ENCODE data around the gene TYW3. TPM values are rescaled to one million over a fixed set of nuclear protein-coding genes. Genes with fewer than 3 reads are reported as not detected.

Gene TYW3
- polyA plus RNA-seq, 1 experiment = 34.4 TPM

DNA sequence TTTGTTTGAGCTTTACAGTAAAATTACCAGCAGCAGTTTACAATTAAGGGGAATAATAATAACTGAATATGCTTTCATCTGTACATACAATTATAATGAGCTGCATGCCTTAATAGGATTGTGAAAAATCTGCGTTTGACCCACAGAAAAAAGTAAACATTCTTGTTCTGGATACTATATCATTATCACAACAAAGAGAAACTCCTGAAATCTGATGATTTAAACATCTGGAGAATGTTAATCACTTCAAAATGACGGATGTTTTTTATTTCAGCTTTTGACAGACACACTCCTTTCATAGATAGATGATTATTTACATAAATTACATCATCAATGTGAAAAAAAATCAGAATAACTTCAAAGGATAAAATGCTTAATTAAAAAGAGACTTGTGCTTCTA, 58.5 kb downstream of the TYW3 start:
- no peaks in the 10 kb centered on the region for H3K9me3 ChIP-seq (ENCODE audit: control insufficient read depth, insufficient read depth, low read length)
- ChIA-PET POLR2A (interaction anchor here (0.6 kb wide), 1 partner anchor 1296 kb away, joined by 4 read pairs; no protein-coding TSS in a partner anchor), CTCF (interaction anchor here (0.8 to 0.9 kb wide), 2 partner anchors 15 to 20 kb away, joined by 4 read pairs; no protein-coding TSS in a partner anchor)
- DNase-seq (ENCODE audit: low read depth, low spot score) = no peak
- no peaks in the 10 kb centered on the region for H3K27me3 ChIP-seq (ENCODE audit: control insufficient read depth, insufficient read depth, low read length)
- TF ChIP-seq, protein P1, sequence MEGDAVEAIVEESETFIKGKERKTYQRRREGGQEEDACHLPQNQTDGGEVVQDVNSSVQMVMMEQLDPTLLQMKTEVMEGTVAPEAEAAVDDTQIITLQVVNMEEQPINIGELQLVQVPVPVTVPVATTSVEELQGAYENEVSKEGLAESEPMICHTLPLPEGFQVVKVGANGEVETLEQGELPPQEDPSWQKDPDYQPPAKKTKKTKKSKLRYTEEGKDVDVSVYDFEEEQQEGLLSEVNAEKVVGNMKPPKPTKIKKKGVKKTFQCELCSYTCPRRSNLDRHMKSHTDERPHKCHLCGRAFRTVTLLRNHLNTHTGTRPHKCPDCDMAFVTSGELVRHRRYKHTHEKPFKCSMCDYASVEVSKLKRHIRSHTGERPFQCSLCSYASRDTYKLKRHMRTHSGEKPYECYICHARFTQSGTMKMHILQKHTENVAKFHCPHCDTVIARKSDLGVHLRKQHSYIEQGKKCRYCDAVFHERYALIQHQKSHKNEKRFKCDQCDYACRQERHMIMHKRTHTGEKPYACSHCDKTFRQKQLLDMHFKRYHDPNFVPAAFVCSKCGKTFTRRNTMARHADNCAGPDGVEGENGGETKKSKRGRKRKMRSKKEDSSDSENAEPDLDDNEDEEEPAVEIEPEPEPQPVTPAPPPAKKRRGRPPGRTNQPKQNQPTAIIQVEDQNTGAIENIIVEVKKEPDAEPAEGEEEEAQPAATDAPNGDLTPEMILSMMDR (IDR thresholded peaks at IDR 0.05; ENCODE audit: low read depth, low read length) = no peak
- H3K4me3 ChIP-seq (ENCODE audit: low read depth, low read length) = no peak overlapping the region
- no peak overlapping the region for H3K27ac ChIP-seq (ENCODE audit: low read depth, low read length)

DNA sequence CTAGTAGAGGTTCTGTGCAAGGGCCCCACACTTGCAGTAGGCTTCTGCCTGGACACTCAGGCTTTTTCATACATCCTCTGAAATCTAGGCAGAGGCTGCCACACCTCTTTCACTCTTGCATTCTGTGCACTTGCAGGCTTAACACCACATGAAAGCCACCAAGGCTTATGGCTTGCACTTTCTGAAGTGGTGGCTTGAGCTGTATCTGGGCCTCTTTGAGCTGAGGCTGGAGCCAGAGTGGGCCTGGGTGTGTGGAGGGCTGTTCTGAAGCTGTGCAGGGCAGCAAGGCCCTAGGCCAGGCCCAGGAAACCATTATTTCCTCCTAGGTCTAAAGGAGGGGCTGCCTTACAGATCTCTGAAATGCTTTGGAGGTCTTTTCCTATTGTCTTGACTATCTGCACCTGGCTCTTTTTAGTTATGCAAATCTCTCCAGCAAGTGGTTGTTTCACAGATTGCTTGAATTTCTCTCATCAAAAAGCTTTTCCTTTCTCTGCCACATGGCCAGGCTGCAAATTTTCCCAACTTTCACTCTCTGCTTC, 66.2 kb downstream of the TYW3 start:
- H3K4me3 ChIP-seq (ENCODE audit: low read depth, low read length) = no peak overlapping the region
- ChIA-PET POLR2A (no interaction called here), CTCF (interaction anchor here (1.4 kb wide), 1 partner anchor 27 kb away, joined by 7 read pairs; no protein-coding TSS in a partner anchor)
- TF ChIP-seq, protein P1 (IDR thresholded peaks at IDR 0.05; ENCODE audit: low read depth, low read length) = no peak
- no peak for DNase-seq (ENCODE audit: low read depth, low spot score)
- H3K9me3 ChIP-seq (ENCODE audit: control insufficient read depth, insufficient read depth, low read length) = no peaks in the 10 kb centered on the region
- no peak overlapping the region for H3K27ac ChIP-seq (ENCODE audit: low read depth, low read length)
- no peaks in the 10 kb centered on the region for H3K27me3 ChIP-seq (ENCODE audit: control insufficient read depth, insufficient read depth, low read length)

DNA sequence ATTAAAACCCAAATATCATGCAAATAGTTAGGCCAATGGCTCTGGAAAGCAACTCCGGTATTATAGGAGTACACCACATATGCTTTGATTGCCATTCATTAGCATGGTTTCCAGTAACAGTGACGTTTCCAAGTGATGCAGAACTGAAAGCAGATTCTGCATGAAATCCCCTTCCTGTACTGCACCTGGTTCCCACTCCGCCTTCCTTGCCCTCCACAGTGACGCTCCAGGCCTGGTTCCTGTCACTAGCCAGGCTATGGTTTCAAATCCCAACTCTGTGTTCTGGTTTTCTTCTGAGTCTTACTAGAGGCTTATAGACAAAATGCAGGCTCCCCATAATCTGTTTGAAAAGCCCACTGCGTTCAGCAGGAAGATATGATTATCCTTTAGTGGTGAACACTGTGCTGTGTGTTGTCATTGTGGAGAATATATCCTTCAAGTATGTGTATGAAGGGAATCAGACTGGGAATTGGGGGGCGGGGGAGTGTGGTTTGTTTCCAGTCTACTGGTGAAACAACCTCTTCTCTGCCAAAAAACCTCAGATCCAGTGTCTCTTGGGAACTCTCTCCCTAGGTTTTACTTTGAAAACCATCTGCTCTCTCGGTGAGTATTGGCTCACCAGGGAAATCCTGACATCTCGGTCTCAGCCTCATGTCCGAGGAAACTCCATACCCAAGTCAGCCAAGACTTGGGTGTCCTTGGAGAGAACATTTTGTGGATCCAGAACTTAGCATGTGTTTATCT, 78.7 kb downstream of the TYW3 start:
- CTCF ChIA-PET = no interaction called here
- no peak overlapping the region for H3K4me3 ChIP-seq (ENCODE audit: low read depth, low read length)
- no peak for DNase-seq (ENCODE audit: low read depth, low spot score)
- no peaks in the 10 kb centered on the region for H3K9me3 ChIP-seq (ENCODE audit: control insufficient read depth, insufficient read depth, low read length)
- TF ChIP-seq, protein P1 (IDR thresholded peaks at IDR 0.05; ENCODE audit: low read depth, low read length) = no peak
- H3K27me3 ChIP-seq (ENCODE audit: control insufficient read depth, insufficient read depth, low read length) = no peaks in the 10 kb centered on the region
- no peak overlapping the region for H3K27ac ChIP-seq (ENCODE audit: low read depth, low read length)
- POLR2A ChIA-PET = no interaction called here

DNA sequence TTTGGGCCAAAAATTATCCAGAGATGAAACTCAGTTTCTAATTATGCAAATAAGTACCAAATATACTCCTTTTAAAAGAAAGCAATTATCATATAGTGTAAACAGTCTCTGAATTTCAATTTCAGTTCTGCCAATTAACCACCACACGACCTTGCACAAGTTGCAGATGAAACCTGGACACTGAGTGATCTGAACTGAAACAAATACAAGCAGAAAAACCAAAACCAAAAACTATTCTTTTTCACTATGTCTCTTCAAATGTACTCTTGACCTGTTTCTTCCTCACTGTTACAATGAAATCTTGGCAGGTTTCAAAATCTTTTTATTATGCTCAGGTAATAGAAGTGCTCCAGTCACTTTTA, 79.2 kb downstream of the TYW3 start:
- CTCF ChIA-PET = no interaction called here
- no peaks in the 10 kb centered on the region for H3K27me3 ChIP-seq (ENCODE audit: control insufficient read depth, insufficient read depth, low read length)
- TF ChIP-seq, protein P1 (IDR thresholded peaks at IDR 0.05; ENCODE audit: low read depth, low read length) = no peak
- no peak for DNase-seq (ENCODE audit: low read depth, low spot score)
- H3K4me3 ChIP-seq (ENCODE audit: low read depth, low read length) = no peak overlapping the region
- H3K27ac ChIP-seq (ENCODE audit: low read depth, low read length) = no peak overlapping the region
- POLR2A ChIA-PET = no interaction called here
- H3K9me3 ChIP-seq (ENCODE audit: control insufficient read depth, insufficient read depth, low read length) = no peaks in the 10 kb centered on the region

Other genes with a start within 250 kb of the TYW3 start
- not detected in 2 replicates for gene LRRC53, start 220.5 kb upstream of the TYW3 start, polyA plus RNA-seq (2011; rRNA removed)
- gene ERICH3, start 59.4 kb upstream of the TYW3 start, polyA plus RNA-seq (2011; rRNA removed) = not detected in 2 replicates
- gene CRYZ, start 102 bp upstream of the TYW3 start, polyA plus RNA-seq (2011; rRNA removed) = 78.5 and 108 TPM in 2 replicates